ENCODE measurements around the gene KRT72. TPM values are rescaled to one million over a fixed set of nuclear protein-coding genes. Genes with fewer than 3 reads are reported as not detected.

KRT72 gene
- total and polyA plus RNA-seq, 4 experiments from 2014 or later, result 7.7 to 8.4 TPM; not detected in 2

- H3K27me3 Mint-ChIP-seq, result no peaks in the 10 kb centered on the region
- DNase-seq, result peak; percentile 52 to 64 (median 62)
- Histone ChIP-seq H3K9me3 (ENCODE audit: control insufficient read depth in 1 of 2, low read length in 2 of 2) (no peaks in the 10 kb centered on the region), H3K27me3 (ENCODE audit: insufficient read depth, low read length) (no peaks in the 10 kb centered on the region), H3K36me3 (ENCODE audit: insufficient read depth, low read length) (no peaks in the 10 kb centered on the region), H3K4me3 (ENCODE audit: low read length in 2 of 2) (no peak overlapping the region), H3K27ac (ENCODE audit: low read depth, low read length) (no peak overlapping the region), H3K4me1 (ENCODE audit: insufficient read depth, low read length) (peaks cover 25% of the 10 kb centered on the region)
- CTCF ChIA-PET (ENCODE audit: partially characterized antibody), result interaction anchor here (0.9 to 17.5 kb wide), 13 partner anchors 11 to 403 kb away, joined by 3 to 317 read pairs (median 4); no protein-coding TSS in a partner anchor
- intact Hi-C loops (cut with micrococcal nuclease), result loop anchor here (1.0 to 10.0 kb wide), 3 partner anchors 296 to 428 kb away; no protein-coding TSS in a partner anchor
- peaks cover 19 to 49% (median 27%) of the 10 kb centered on the region in 4 donors for H3K4me1 Mint-ChIP-seq
- peak overlapping the region in 2 of 8 donors; percentile 27 to 36 for H3K4me3 Mint-ChIP-seq
- H3K27ac Mint-ChIP-seq, result peak overlapping the region; percentile 8 to 95 (median 73)
- no peaks in the 10 kb centered on the region for H3K9me3 Mint-ChIP-seq
- no peaks in the 10 kb centered on the region for H3K36me3 Mint-ChIP-seq
- POLR2A ChIA-PET (ENCODE audit: partially characterized antibody), result interaction anchor here (1.2 to 4.0 kb wide), 2 partner anchors 27 to 288 kb away, joined by 3 to 54 read pairs; no protein-coding TSS in a partner anchor
Measured at GRCh38 chr12:52582971-52583456, 18.2 kb downstream of the KRT72 start.

GRCh38 chr12:52582486-52582885 lies 18.8 kb downstream of the KRT72 start:
- H3K27ac ChIP-seq (ENCODE audit: low read depth, low read length), result no peak overlapping the region
- H3K4me3 ChIP-seq (ENCODE audit: low read length in 2 of 2), result no peak overlapping the region
- intact Hi-C loops (cut with micrococcal nuclease), result loop anchor here (2.0 to 10.0 kb wide), 2 partner anchors 398 to 428 kb away; no protein-coding TSS in a partner anchor
- ChIA-PET CTCF (ENCODE audit: partially characterized antibody) (interaction anchor here (1.0 to 17.5 kb wide), 8 partner anchors 10 to 404 kb away, joined by 3 to 317 read pairs (median 5); no protein-coding TSS in a partner anchor), POLR2A (ENCODE audit: partially characterized antibody) (interaction anchor here (1.1 kb wide), 1 partner anchor 297 kb away, joined by 3 read pairs; no protein-coding TSS in a partner anchor)
- no peak overlapping the region for H3K4me3 Mint-ChIP-seq
- H3K36me3 ChIP-seq (ENCODE audit: insufficient read depth, low read length), result no peaks in the 10 kb centered on the region
- no peaks in the 10 kb centered on the region for H3K27me3 ChIP-seq (ENCODE audit: insufficient read depth, low read length)
- no peaks in the 10 kb centered on the region for H3K36me3 Mint-ChIP-seq
- H3K4me1 ChIP-seq (ENCODE audit: insufficient read depth, low read length), result peaks cover 25% of the 10 kb centered on the region
- no peaks in the 10 kb centered on the region for H3K27me3 Mint-ChIP-seq
- H3K9me3 ChIP-seq (ENCODE audit: control insufficient read depth in 1 of 2, low read length in 2 of 2), result no peaks in the 10 kb centered on the region
- DNase-seq, result no peak
- peaks cover 19 to 45% (median 27%) of the 10 kb centered on the region in 4 donors for H3K4me1 Mint-ChIP-seq
- H3K9me3 Mint-ChIP-seq, result no peaks in the 10 kb centered on the region
- H3K27ac Mint-ChIP-seq, result peak overlapping the region in 1 of 7 donors; percentile 95

GRCh38 chr12:52581481-52581880 lies 19.8 kb downstream of the KRT72 start:
- Mint-ChIP-seq H3K9me3 (no peaks in the 10 kb centered on the region), H3K4me1 (peaks cover 15 to 35% (median 19%) of the 10 kb centered on the region in 4 donors), H3K27ac (peak overlapping the region in 1 of 7 donors; percentile 33), H3K27me3 (peaks cover 0 to 1% of the 10 kb centered on the region in 2 donors), H3K36me3 (no peaks in the 10 kb centered on the region), H3K4me3 (no peak overlapping the region)
- no peak for DNase-seq
- no peak overlapping the region for H3K27ac ChIP-seq (ENCODE audit: low read depth, low read length)
- POLR2A ChIA-PET (ENCODE audit: partially characterized antibody), result interaction anchor here (1.1 kb wide), 1 partner anchor 298 kb away, joined by 3 read pairs; no protein-coding TSS in a partner anchor
- CTCF ChIA-PET (ENCODE audit: partially characterized antibody), result interaction anchor here (0.9 to 17.5 kb wide), 5 partner anchors 8 to 298 kb away, joined by 3 to 317 read pairs (median 4); partner anchors contain the start of gene KRT74
- peaks cover 18% of the 10 kb centered on the region for H3K4me1 ChIP-seq (ENCODE audit: insufficient read depth, low read length)
- intact Hi-C loops (cut with micrococcal nuclease), result loop anchor here (10.0 kb wide), 1 partner anchor 427 kb away; no protein-coding TSS in a partner anchor
- no peaks in the 10 kb centered on the region for H3K27me3 ChIP-seq (ENCODE audit: insufficient read depth, low read length)
- no peaks in the 10 kb centered on the region for H3K36me3 ChIP-seq (ENCODE audit: insufficient read depth, low read length)
- H3K9me3 ChIP-seq (ENCODE audit: control insufficient read depth in 1 of 2, low read length in 2 of 2), result no peaks in the 10 kb centered on the region
- H3K4me3 ChIP-seq (ENCODE audit: low read length in 2 of 2), result no peak overlapping the region

- Mint-ChIP-seq H3K27ac (peak overlapping the region in 1 of 7 donors; percentile 84), H3K9me3 (no peaks in the 10 kb centered on the region), H3K4me1 (peaks cover 11 to 31% (median 15%) of the 10 kb centered on the region in 4 donors), H3K36me3 (no peaks in the 10 kb centered on the region), H3K4me3 (no peak overlapping the region), H3K27me3 (peaks cover 0 to 2% of the 10 kb centered on the region in 2 donors)
- ChIA-PET CTCF (ENCODE audit: partially characterized antibody) (interaction anchor here (0.9 to 17.5 kb wide), 5 partner anchors 8 to 298 kb away, joined by 3 to 317 read pairs (median 4); partner anchors contain the start of gene KRT74), POLR2A (ENCODE audit: partially characterized antibody) (no interaction called here)
- no peak overlapping the region for H3K27ac ChIP-seq (ENCODE audit: low read depth, low read length)
- no peak overlapping the region for H3K4me3 ChIP-seq (ENCODE audit: low read length in 2 of 2)
- DNase-seq, result no peak
- H3K9me3 ChIP-seq (ENCODE audit: control insufficient read depth in 1 of 2, low read length in 2 of 2), result no peaks in the 10 kb centered on the region
- H3K4me1 ChIP-seq (ENCODE audit: insufficient read depth, low read length), result peaks cover 15% of the 10 kb centered on the region
- intact Hi-C loops (cut with micrococcal nuclease), result loop anchor here (10.0 kb wide), 1 partner anchor 426 kb away; no protein-coding TSS in a partner anchor
- H3K36me3 ChIP-seq (ENCODE audit: insufficient read depth, low read length), result no peaks in the 10 kb centered on the region
- no peaks in the 10 kb centered on the region for H3K27me3 ChIP-seq (ENCODE audit: insufficient read depth, low read length)
Measured at GRCh38 chr12:52581066-52581465, 20.2 kb downstream of the KRT72 start.

- Mint-ChIP-seq H3K4me1 (peaks cover 8 to 25% (median 10%) of the 10 kb centered on the region in 4 donors), H3K36me3 (no peaks in the 10 kb centered on the region), H3K9me3 (no peaks in the 10 kb centered on the region), H3K4me3 (no peak overlapping the region), H3K27me3 (peaks cover 0 to 2% of the 10 kb centered on the region in 2 donors), H3K27ac (peak overlapping the region in 2 of 7 donors; percentile 71 to 84)
- H3K9me3 ChIP-seq (ENCODE audit: control insufficient read depth in 1 of 2, low read length in 2 of 2), result no peaks in the 10 kb centered on the region
- no peaks in the 10 kb centered on the region for H3K27me3 ChIP-seq (ENCODE audit: insufficient read depth, low read length)
- H3K4me3 ChIP-seq (ENCODE audit: low read length in 2 of 2), result no peak overlapping the region
- POLR2A ChIA-PET (ENCODE audit: partially characterized antibody), result no interaction called here
- CTCF ChIA-PET (ENCODE audit: partially characterized antibody), result interaction anchor here (1.7 to 17.5 kb wide), 3 partner anchors 65 to 299 kb away, joined by 3 to 317 read pairs (median 165); no protein-coding TSS in a partner anchor
- H3K27ac ChIP-seq (ENCODE audit: low read depth, low read length), result no peak overlapping the region
- intact Hi-C loops (cut with micrococcal nuclease), result loop anchor here (10.0 kb wide), 1 partner anchor 426 kb away; no protein-coding TSS in a partner anchor
- DNase-seq, result no peak
- H3K36me3 ChIP-seq (ENCODE audit: insufficient read depth, low read length), result no peaks in the 10 kb centered on the region
- H3K4me1 ChIP-seq (ENCODE audit: insufficient read depth, low read length), result peaks cover 10% of the 10 kb centered on the region
Measured at GRCh38 chr12:52580496-52580895, 20.8 kb downstream of the KRT72 start.

- no peaks in the 10 kb centered on the region for H3K9me3 ChIP-seq (ENCODE audit: control insufficient read depth in 1 of 2, low read length in 2 of 2)
- Mint-ChIP-seq H3K4me3 (no peak overlapping the region), H3K4me1 (peaks cover 2 to 18% (median 4%) of the 10 kb centered on the region in 4 donors), H3K27me3 (peaks cover 0 to 2% of the 10 kb centered on the region in 2 donors), H3K9me3 (no peaks in the 10 kb centered on the region), H3K36me3 (no peaks in the 10 kb centered on the region), H3K27ac (peak overlapping the region in 2 of 7 donors; percentile 54 to 71)
- no peak overlapping the region for H3K4me3 ChIP-seq (ENCODE audit: low read length in 2 of 2)
- no peaks in the 10 kb centered on the region for H3K36me3 ChIP-seq (ENCODE audit: insufficient read depth, low read length)
- H3K27ac ChIP-seq (ENCODE audit: low read depth, low read length), result no peak overlapping the region
- ChIA-PET POLR2A (ENCODE audit: partially characterized antibody) (no interaction called here), CTCF (ENCODE audit: partially characterized antibody) (interaction anchor here (1.7 to 17.5 kb wide), 3 partner anchors 64 to 299 kb away, joined by 3 to 317 read pairs (median 165); no protein-coding TSS in a partner anchor)
- DNase-seq, result no peak
- H3K4me1 ChIP-seq (ENCODE audit: insufficient read depth, low read length), result peaks cover 3% of the 10 kb centered on the region
- H3K27me3 ChIP-seq (ENCODE audit: insufficient read depth, low read length), result no peaks in the 10 kb centered on the region
- intact Hi-C loops (cut with micrococcal nuclease), result loop anchor here (10.0 kb wide), 1 partner anchor 425 kb away; no protein-coding TSS in a partner anchor
Measured at GRCh38 chr12:52579468-52580465, 21.5 kb downstream of the KRT72 start.
